Measurements from ENCODE around the gene TMEM175. TPM values are rescaled to one million over a fixed set of nuclear protein-coding genes. Genes with fewer than 3 reads are reported as not detected.

TMEM175 gene
- total RNA-seq, 2 donors from 2014 or later: 40.2 to 65.3 TPM

DNA sequence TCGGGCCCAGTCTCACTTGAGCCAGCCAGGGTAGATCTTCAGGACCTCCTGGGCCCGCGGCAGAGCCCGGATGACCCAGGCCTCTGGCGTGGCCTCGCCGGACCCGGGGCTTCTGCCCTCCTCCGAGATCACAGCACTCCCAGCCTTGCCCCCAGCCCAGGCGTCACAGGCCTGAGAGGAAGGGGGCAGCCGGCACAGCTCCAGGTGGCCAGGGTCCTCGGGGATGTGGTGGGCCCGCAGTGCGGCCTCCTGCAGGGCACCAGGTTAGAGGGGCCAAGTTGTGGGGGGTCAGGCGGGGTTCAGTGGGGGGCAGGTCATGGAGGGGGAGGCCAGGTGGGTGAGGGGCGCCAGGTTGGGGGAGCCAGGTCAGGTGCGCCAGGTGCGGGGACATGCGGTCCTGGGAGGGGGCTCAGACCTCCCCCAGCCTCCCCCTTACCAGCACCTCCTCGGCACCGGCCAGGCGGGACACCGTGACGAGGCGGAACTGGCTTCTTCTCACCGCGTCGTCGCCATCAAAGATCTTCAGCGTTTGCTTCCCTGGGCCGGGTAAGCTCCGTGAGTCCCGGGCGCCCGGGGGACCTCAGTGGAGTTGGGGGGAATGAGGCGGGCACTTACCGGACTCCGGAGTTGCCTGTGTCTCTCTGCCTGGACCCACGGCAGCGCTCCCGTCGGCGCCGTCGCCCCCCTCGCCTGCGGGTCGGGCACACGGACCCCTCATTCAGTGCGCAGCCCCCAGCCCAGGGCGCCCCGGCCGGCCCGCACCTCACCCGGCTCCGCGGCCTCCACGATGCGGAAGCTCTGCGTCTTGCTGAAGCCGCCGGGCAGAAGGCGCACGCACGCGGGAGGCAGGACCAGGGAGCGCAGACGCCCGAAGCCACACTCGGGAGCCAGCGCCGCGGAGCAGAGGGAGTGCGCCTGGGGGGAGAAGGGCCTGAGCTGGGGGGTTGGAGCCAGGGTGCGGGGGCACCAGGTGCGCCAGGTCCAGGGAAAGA lies 35.1 kb downstream of the TMEM175 start:
- H3K9me3 ChIP-seq: no peaks in the 10 kb centered on the region
- no peaks in the 10 kb centered on the region for H3K36me3 ChIP-seq (replicated peaks in 1 of 2; ENCODE audit: insufficient read depth in 1 of 2, low read depth in 2 of 2)
- H3K27ac ChIP-seq: no peak overlapping the region
- H3K27me3 ChIP-seq: no peaks in the 10 kb centered on the region
- H3K4me3 ChIP-seq: no peak overlapping the region
- DNase-seq (no peak), ATAC-seq (no peak)
- TF ChIP-seq, protein P1, sequence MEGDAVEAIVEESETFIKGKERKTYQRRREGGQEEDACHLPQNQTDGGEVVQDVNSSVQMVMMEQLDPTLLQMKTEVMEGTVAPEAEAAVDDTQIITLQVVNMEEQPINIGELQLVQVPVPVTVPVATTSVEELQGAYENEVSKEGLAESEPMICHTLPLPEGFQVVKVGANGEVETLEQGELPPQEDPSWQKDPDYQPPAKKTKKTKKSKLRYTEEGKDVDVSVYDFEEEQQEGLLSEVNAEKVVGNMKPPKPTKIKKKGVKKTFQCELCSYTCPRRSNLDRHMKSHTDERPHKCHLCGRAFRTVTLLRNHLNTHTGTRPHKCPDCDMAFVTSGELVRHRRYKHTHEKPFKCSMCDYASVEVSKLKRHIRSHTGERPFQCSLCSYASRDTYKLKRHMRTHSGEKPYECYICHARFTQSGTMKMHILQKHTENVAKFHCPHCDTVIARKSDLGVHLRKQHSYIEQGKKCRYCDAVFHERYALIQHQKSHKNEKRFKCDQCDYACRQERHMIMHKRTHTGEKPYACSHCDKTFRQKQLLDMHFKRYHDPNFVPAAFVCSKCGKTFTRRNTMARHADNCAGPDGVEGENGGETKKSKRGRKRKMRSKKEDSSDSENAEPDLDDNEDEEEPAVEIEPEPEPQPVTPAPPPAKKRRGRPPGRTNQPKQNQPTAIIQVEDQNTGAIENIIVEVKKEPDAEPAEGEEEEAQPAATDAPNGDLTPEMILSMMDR (IDR thresholded peaks at IDR 0.05): no peak
- no peak for TF ChIP-seq POLR2A (IDR thresholded peaks at IDR 0.05)
- WGBS, 2 donors: 74 to 77% methylated on average over 27 to 50 of the region's 76 CpGs
- H3K4me1 ChIP-seq: peaks cover 24% of the 10 kb centered on the region
- intact Hi-C loops (cut with DNase I): no loop called here

DNA sequence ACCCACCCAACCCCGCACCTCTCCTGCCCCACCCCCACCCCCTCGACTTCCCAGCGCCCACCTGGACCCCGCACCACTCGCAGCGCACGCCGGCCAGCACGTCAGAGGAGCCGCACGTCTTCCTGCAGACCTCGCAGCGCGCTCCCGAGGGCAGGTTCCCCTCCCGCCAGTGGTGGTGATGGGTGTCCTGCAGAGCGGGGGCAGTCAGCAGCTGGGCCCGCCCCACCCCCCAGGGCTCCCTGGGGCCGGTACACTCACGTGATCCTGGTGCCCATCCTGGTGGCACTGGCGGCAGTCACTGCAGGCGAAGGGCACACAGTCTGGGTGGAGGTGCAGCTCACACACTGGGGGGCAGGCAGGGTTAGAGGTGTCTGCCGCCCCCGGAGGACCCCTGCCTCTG lies 36.0 kb downstream of the TMEM175 start:
- no peak overlapping the region for H3K4me3 ChIP-seq
- intact Hi-C loops (cut with DNase I): no loop called here
- WGBS, 2 donors: 11% methylated on average over 5 of the region's 24 CpGs; no CpG with 5 or more reads in 1 of the 2 donors
- no peaks in the 10 kb centered on the region for H3K9me3 ChIP-seq
- H3K36me3 ChIP-seq (replicated peaks in 1 of 2; ENCODE audit: insufficient read depth in 1 of 2, low read depth in 2 of 2): no peaks in the 10 kb centered on the region
- H3K4me1 ChIP-seq: peaks cover 30% of the 10 kb centered on the region
- DNase-seq (no peak), ATAC-seq (no peak)
- H3K27ac ChIP-seq: no peak overlapping the region
- no peak for TF ChIP-seq POLR2A (IDR thresholded peaks at IDR 0.05)
- TF ChIP-seq, protein P1 (IDR thresholded peaks at IDR 0.05): no peak
- H3K27me3 ChIP-seq: no peaks in the 10 kb centered on the region

DNA sequence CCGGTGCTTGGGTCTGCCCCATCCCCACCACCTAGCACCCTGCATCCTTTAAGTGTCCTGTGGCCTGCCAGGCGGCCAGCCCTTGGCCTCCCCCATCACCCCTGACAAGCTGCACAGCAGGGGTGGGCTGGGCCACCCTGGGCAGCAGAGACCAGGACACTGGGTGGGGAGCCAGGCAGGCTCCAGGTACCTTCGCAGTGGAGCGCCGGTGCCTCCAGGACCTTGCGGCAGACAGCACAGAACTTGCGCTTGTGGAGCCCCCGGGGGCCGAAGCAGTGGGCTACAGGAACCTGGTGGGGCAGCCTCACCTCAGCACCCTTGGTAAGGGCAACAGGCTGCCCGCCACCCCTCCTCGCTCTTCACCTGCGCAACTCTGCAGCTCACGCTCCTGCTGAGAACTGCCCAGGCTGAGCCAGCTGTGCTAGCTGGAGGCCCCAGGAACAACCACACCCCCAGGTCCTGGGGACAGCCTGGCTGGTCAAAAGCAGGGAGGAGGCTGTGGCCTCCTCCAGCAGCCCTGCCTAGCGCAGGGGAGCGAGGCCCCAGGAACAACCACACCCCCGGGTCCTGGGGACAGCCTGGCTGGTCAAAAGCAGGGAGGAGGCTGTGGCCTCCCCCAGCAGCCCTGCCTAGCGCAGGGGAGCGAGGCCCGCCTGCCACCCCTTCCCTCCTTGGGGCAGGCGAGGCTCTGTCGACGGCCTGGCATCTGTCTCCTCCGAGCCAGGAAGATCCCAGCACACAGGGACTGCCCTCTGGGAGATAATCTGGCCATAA lies 36.5 kb downstream of the TMEM175 start:
- no peak overlapping the region for H3K27ac ChIP-seq
- 53 to 89% methylated on average over 3 to 22 of the region's 23 CpGs for WGBS, 2 donors
- ATAC-seq: no peak
- DNase-seq: peak; percentile 42 to 81 (median 62)
- H3K9me3 ChIP-seq: no peaks in the 10 kb centered on the region
- H3K4me1 ChIP-seq: peaks cover 33% of the 10 kb centered on the region
- intact Hi-C loops (cut with DNase I): no loop called here
- no peak overlapping the region for H3K4me3 ChIP-seq
- TF ChIP-seq POLR2A (IDR thresholded peaks at IDR 0.05): no peak
- TF ChIP-seq, protein P1 (IDR thresholded peaks at IDR 0.05): no peak
- H3K36me3 ChIP-seq (replicated peaks in 1 of 2; ENCODE audit: insufficient read depth in 1 of 2, low read depth in 2 of 2): no peaks in the 10 kb centered on the region
- H3K27me3 ChIP-seq: no peaks in the 10 kb centered on the region

DNA sequence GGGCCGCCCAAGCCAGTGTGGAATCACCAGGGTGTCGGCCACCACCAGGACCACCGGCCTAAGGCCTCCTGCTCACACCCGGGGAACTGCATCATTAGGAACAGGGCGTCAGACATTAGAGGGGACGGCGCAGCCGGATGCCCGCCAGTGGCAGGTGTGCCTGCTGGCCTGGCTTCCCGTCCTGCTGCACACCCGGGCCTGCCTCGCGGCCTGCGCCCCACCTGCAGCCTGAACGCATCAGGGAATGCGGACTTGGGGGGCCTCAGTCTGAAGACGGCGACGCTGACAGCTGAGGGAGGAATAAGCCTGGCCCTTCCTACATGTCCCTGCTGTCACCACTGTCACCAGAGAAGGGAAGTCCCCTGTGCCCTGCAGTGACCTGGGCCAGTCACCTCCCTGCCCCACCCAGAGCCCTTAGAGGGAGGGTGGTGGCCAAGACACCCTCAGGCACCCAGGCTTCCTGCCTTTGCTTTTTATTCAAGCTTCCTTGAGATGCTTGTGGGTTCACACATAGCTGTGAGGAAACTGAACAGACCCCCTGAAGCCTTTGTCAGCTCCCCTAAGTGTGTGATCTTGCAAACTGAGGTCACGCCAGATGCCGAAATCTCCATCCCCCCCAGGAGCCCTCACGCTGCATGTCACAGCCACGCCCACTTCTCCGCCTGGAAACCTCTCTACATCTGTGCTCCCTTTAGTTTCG lies 37.9 kb downstream of the TMEM175 start:
- ATAC-seq: no peak
- WGBS, 2 donors: 87 to 95% methylated on average over 25 of the region's 25 CpGs
- no peak for DNase-seq
- no peak overlapping the region for H3K4me3 ChIP-seq
- no peak overlapping the region for H3K27ac ChIP-seq
- peaks cover 34% of the 10 kb centered on the region for H3K4me1 ChIP-seq
- no peaks in the 10 kb centered on the region for H3K27me3 ChIP-seq
- intact Hi-C loops (cut with DNase I): no loop called here
- TF ChIP-seq POLR2A (IDR thresholded peaks at IDR 0.05): no peak
- no peaks in the 10 kb centered on the region for H3K36me3 ChIP-seq (replicated peaks in 1 of 2; ENCODE audit: insufficient read depth in 1 of 2, low read depth in 2 of 2)
- no peaks in the 10 kb centered on the region for H3K9me3 ChIP-seq

Measured in body of pancreas (tissue), 4 donors.